ENCODE measurements around the gene GNLY.

Gene GNLY

GRCh38 chr2:85690932-85691331 is 3.2 kb upstream of the GNLY start:
- DNase-seq: no peak

- no peak for DNase-seq
These were observed 2.0 kb upstream of the GNLY start for GRCh38 chr2:85692039-85692645.

- DNase-seq: no peak
These were observed 963 bp downstream of the GNLY start for GRCh38 chr2:85695121-85695520.

- no peak for DNase-seq
These were observed 1.8 kb downstream of the GNLY start for GRCh38 chr2:85695691-85696668.

DNA sequence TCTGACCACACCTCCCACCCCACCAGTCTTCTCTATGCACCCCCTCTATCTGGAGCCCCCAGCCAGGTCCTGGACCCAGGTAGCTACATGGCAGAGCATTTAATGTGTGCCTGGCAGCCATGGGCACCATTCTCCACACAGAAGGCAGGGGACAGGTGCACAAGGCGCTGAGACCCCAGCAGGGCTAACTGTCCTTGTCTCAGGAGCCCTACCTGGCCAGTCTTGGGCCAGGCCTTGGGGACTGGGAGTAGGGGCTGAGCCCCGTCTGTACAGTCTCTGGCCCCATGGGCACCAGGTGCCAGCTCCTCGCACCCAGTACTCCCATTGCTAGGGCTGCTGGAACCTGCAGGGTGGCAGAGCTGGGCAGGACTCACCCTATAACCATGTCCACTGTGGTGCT is 2.9 kb downstream of the GNLY start:
- no peak for DNase-seq

DNA sequence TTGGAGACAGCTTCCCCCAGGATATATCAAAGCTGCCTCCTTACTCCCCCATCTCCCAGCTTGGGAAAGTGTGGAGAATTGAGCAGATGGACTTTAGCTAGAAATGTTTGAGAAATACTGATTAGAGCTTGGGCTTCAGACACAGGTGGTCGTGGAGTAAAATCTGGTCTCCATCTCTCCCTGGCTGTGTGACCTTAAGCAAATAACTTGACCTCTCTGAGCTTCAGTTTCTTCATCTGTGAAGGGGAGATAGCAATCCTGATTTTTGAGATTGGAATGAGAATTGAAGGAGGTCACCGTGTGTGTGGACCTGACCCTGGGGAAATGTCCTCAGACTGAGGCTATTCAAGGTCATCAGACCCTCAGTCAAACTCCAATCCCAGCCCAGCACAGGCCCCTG is 3.6 kb downstream of the GNLY start:
- no peak for DNase-seq

DNA sequence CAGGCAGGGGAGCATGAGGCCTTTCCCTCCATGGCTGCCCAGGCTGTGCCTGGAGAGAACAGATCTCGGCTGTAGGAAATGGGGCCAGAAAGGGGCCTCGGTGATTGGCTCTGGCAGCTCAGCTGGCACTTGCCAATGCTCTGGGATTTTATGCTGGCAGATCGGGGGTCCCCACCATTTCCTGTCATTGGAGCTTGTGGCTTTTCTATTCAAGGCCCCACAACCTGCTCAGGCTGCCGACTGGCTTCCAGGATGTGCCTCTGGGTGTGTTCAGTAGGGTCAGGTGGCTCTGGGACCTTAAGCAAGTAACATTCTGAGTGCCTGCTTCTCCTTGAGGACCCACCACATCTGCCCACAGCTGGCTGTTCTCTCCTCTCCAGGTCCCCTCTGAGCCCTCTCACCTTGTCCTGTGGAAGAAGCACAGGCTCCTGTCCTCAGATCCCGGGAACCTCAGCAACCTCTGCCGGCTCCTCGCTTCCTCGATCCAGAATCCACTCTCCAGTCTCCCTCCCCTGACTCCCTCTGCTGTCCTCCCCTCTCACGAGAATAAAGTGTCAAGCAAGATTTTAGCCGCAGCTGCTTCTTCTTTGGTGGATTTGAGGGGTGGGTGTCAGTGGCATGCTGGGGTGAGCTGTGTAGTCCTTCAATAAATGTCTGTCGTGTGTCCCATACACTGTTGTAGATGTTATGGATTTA is 4.2 kb downstream of the GNLY start:
- no peak for DNase-seq

DNA sequence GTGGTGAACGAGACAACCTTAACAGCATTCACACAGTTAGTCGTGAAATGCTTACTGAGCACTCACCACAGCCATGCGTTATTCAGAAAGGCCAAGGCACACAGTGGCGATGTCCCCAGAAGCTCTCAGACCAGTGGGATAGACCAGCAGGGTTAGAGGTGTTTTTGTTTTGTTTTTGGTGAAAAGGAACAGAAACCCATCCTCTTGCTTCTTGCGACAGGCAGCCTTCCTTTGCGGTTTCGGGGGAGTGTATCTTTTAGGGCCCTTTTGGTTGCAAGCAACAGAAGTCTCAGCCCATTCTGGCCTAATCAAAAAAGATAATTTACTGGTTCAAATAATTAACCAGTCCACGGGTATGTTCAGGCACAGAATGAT is 4.7 kb downstream of the GNLY start:
- no peak for DNase-seq

DNA sequence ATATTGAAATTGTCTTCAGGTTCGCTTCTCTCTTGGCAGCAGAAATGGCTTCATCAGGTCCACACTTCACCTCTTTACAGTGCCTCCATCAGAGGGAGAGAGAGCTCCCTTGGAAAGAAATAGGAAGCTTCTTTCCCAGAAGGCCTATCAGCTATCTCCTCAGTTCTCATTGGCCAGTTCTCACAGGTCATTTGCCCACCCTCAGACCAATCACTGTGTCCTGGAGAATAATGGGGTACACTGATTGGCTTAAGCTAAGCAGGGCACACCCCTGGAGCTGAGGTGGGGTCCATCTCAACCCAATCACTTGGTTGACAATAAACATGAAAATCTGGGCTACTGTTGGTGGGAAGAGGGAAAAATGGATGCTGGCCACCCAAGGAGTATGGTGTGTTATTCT is 5.2 kb downstream of the GNLY start:
- no peak for DNase-seq

DNA sequence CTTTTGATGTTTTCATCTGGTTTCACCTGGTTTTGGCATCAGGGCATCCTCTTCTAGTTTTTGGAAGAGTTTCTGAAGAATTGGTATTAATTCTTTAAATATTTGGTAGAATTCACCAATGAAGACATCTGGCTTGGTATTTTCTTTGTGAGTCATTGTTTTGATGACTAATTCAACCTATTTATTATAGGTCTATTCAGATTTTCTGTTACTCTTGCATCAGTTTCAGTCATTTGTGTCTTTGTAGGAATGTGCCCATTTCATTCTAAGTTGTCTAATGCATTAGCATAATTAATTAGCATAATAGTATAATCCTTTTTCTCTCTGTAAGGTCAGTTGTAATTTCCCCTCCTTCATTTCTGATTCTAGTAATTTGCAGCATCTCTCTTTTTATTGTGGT is 8.0 kb downstream of the GNLY start:
- DNase-seq: no peak

DNA sequence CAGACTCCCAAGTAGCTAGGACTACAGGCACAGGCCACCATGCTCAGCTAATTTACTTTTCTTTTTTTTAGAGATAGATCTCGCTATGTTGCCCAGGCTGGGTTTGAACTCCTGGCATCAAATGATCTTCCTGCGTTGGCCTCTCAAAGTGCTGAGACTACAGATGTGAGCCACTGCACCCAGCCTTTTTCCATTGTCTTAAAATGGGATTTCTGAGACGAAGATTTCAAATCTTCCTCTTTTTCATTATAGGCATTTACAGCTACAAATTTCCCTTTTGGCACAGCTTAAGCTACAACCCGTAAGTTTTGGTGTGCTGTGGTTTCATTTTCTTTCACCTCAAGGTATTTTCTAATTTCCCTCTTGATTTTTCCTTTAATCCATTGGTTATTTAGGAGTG is 8.6 kb downstream of the GNLY start:
- DNase-seq: no peak

- no peak for DNase-seq
These were observed 9.2 kb downstream of the GNLY start for GRCh38 chr2:85703329-85703728.

- DNase-seq: no peak
These were observed 9.9 kb downstream of the GNLY start for GRCh38 chr2:85704038-85704437.

- DNase-seq: no peak
These were observed 10.9 kb downstream of the GNLY start for GRCh38 chr2:85704800-85705679.

- no peak for DNase-seq
These were observed 11.5 kb downstream of the GNLY start for GRCh38 chr2:85705680-85706039.

DNA sequence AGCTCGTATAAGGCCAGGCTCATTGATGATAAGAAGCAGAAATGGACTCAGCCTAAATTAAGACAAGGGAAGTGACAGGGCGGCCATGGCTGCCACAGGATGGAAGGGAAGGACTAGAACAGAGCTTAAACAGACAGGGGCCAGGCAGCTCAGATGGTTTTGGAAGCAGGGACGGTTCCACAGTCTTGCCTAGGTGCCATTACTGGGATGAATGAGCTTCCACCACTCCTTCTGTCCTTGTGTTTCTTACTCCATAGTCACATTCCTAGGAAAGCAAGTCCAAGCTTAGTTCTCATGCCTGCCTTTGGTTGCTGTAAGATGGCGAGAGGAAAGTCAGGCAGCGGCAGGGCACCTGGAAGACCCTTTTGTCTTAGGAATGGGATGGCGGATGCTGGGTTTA is 11.9 kb downstream of the GNLY start:
- DNase-seq: no peak

- no peak for DNase-seq
These were observed 12.6 kb downstream of the GNLY start for GRCh38 chr2:85706599-85707296.

GRCh38 chr2:85707304-85707703 is 13.1 kb downstream of the GNLY start:
- peak; percentile 79 for DNase-seq

DNA sequence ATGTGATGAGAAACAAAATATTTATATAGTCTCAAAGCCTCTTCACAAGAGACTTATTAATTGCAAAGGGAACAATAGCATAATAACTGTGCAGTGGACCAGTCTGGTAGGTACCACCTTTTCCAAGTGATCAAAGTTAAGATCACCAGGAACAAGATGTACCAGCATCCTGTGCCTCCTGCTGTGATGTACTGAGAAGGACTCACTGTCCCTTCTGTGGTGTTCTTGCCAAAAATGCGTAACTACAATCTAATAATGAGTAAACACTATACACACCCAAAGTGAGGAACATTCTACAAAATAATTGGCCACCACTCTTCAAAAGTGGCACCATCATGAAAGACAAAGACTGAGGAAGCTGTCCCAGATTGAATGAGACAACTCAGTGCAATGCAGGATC is 14.5 kb downstream of the GNLY start:
- DNase-seq: no peak

- no peak for DNase-seq
These were observed 15.2 kb downstream of the GNLY start for GRCh38 chr2:85709401-85709811.

DNA sequence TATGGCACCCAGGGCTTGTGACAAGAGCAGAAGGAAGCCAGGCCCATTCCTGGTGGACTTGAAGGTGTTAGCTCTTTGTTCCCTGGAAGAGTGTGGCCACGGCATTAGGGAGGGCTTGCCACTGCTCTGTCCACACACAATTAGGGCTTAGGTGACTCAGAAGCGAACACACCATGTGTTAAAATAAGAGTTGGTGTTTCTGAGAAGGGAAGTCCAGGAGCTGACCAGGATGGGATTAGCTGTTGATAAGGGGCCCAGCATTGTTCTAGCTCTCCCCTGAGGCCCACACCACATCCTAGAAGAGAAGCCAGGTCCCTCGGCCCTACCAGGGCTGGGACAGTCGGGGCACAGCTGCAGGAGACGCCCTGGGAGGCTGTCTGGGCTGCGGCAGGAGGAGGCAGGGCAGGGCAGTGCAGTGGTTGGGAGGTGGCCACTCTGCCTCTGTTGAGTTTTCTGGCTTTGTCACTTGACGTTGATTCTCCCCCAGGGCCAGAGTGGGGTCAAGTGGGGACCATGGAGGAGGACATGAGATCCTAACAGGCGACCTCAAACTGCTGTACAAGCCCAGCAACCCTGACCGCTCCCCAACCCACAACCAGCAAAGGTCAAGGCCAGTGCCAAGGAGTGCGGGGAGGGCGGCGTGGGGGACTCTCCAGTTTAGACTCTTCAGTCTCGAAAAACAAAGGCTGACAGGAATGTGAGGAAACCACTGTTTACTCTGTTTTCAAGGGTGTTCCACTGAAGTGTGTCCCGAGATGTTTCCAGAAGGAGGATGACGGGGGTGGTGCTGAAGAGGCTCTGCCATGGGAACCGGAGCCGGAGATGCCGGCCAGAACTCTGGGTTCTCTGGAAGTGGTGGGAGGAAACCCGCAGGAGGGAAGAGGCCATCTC is 16.8 kb downstream of the GNLY start:
- no peak for DNase-seq
